Calu3 (cell line): Measurements from ENCODE around the gene PVALEF. TPM values are rescaled to one million over a fixed set of nuclear protein-coding genes. Genes with fewer than 3 reads are reported as not detected.

ENCODE experiments used
- BruUV-seq: library from RNA; stranded (reverse); fragments of 400-500 nt; replicated peaks from 2 replicates; lab custom pipeline; 2021; lab: Mats Ljungman, UMichigan
- CTCF ChIA-PET: fragments of 300-600 bp; sonication (Branson Sonifier 250); formaldehyde crosslinking; loops from one replicate; lab custom pipeline; 2022; ENCODE audit warnings: antibody characterized with exemption; lab: Charles Lee
- DNase-seq: peaks from one replicate; pipeline ENCODE4 v3.0.0; 2022
- H3K27ac Mint-ChIP-seq: one replicate; pipeline ENCODE4 v1.8.0; 2022; ENCODE audit warnings: mixed read lengths; ENCODE audit not compliant: unreplicated experiment
- H3K27me3 Mint-ChIP-seq: one replicate; pipeline ENCODE4 v1.8.0; 2022; ENCODE audit warnings: mixed read lengths; ENCODE audit not compliant: unreplicated experiment
- H3K36me3 Mint-ChIP-seq: one replicate; pipeline ENCODE4 v1.8.0; 2022; ENCODE audit warnings: mild to moderate bottlenecking, moderate library complexity, mixed read lengths; ENCODE audit not compliant: insufficient read depth, unreplicated experiment
- H3K4me1 Mint-ChIP-seq: one replicate; pipeline ENCODE4 v1.8.0; 2022; ENCODE audit warnings: mild to moderate bottlenecking, low read depth, mixed read lengths; ENCODE audit not compliant: unreplicated experiment
- H3K4me3 Mint-ChIP-seq: one replicate; pipeline ENCODE4 v1.8.0; 2022; ENCODE audit warnings: mild to moderate bottlenecking, low read depth, moderate library complexity, mixed read lengths; ENCODE audit not compliant: unreplicated experiment
- H3K9me3 Mint-ChIP-seq: one replicate; pipeline ENCODE4 v1.8.0; 2022; ENCODE audit warnings: low read depth, mixed read lengths; ENCODE audit not compliant: unreplicated experiment
- CTCF ChIP-seq: fragments of 200-600 bp; IDR thresholded peaks from one replicate; pipeline ENCODE4 v1.8.0; 2022; ENCODE audit warnings: antibody characterized with exemption; ENCODE audit not compliant: unreplicated experiment
- intact Hi-C: fragments of 100-400 bp; cut with micrococcal nuclease; formaldehyde crosslinking; loops from one replicate; pipeline ENCODE4 v1.10.0; 2022; ENCODE audit not compliant: unreplicated experiment
- total RNA-seq: library from RNA; stranded (reverse); gene quantifications from 2 replicates; pipeline ENCODE4 v1.2.3, GENCODE V29; 2022

The PVALEF gene
- total RNA-seq, 1 experiment from 2014 or later = not detected

- Mint-ChIP-seq H3K27me3 (peaks cover 35% of the 10 kb centered on the region), H3K4me3 (no peak overlapping the region), H3K9me3 (no peaks in the 10 kb centered on the region), H3K36me3 (peaks cover 24% of the 10 kb centered on the region), H3K4me1 (no peaks in the 10 kb centered on the region), H3K27ac (no peak overlapping the region)
- intact Hi-C loops = no loop called here
- CTCF ChIA-PET = interaction anchor here (1.2 kb wide), 1 partner anchor 14 kb away, joined by 4 read pairs; no protein-coding TSS in a partner anchor
- DNase-seq = no peak
- TF ChIP-seq CTCF = no peak
- BruUV-seq = no TSS peak
Measured at GRCh38 chr17:81187120-81187519, 21.8 kb downstream of the PVALEF start.

DNA sequence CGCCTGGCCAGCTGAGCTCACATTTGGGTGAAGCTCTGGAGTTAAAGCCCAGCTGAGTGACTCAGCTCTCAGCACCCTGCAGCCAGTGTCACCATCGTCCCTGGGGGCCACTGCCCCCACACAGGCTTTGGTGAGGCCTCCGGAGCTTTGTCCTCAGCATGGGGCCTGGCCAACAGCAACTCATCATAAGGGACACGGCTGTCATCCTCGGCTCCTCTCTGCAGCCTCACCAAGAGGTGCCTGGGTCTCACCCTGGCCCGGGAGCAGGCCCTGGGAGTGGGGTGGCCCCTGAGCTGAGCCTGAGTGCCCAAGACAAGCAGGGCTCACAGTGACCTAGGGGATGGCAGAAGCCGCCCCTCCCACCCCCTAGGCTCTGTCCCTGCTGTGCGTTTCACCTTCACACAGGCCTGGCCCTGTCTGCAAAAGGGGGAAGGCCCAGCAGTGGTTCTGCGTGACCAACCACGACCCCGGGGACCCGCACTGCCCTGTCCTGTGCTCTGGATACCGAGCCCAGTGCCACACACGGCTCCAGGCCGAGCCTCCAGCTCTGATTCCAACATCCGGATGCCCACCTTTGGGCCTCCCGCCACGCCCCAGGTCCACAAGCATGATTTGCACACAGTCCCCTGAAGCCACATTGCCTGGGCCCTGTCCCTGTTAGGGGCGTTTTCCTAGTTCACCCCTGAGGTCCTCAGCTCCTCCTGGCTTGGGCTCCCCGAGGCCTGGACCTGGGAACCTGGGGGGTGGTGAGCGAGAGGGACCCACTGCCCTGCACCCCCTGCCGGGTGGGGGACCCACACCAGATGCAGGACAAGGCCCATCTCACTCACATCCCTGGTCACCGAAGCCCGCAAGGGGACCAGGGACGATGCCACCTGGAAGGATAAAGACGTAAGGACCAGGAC lies 22.5 kb downstream of the PVALEF start:
- intact Hi-C loops = no loop called here
- no peaks in the 10 kb centered on the region for H3K9me3 Mint-ChIP-seq
- H3K27me3 Mint-ChIP-seq = peaks cover 30% of the 10 kb centered on the region
- H3K27ac Mint-ChIP-seq = no peak overlapping the region
- no peaks in the 10 kb centered on the region for H3K4me1 Mint-ChIP-seq
- DNase-seq = no peak
- CTCF ChIA-PET = interaction anchor here (1.2 kb wide), 1 partner anchor 13 kb away, joined by 4 read pairs; no protein-coding TSS in a partner anchor
- H3K4me3 Mint-ChIP-seq = no peak overlapping the region
- BruUV-seq = no TSS peak
- H3K36me3 Mint-ChIP-seq = peaks cover 24% of the 10 kb centered on the region
- TF ChIP-seq CTCF = no peak

DNA sequence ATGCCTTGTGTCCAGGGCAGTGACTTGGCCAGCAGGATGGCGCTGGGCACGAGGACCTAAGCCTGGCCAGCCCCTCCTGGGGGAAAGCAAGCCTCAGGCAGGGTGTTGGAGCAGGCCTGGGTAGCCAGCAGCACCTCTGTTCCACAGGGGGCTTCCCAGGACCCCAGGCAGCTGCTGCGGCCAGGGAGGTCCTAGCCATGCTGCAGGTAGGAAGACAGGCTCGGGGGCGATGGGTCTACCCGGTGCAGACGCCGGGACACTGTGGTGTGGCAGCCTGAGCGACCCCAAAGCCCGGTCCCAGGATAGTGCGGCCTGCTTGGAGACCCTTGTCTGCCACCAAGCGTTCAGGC lies 23.2 kb downstream of the PVALEF start:
- Mint-ChIP-seq H3K4me1 (no peaks in the 10 kb centered on the region), H3K27ac (no peak overlapping the region), H3K27me3 (peaks cover 23% of the 10 kb centered on the region), H3K9me3 (no peaks in the 10 kb centered on the region), H3K4me3 (no peak overlapping the region), H3K36me3 (peaks cover 22% of the 10 kb centered on the region)
- intact Hi-C loops = no loop called here
- no TSS peak for BruUV-seq
- DNase-seq = no peak
- no peak for TF ChIP-seq CTCF
- CTCF ChIA-PET = no interaction called here

- H3K4me1 Mint-ChIP-seq = no peaks in the 10 kb centered on the region
- peaks cover 18% of the 10 kb centered on the region for H3K27me3 Mint-ChIP-seq
- no peak overlapping the region for H3K4me3 Mint-ChIP-seq
- intact Hi-C loops = no loop called here
- H3K9me3 Mint-ChIP-seq = no peaks in the 10 kb centered on the region
- no peak for DNase-seq
- peaks cover 16% of the 10 kb centered on the region for H3K36me3 Mint-ChIP-seq
- H3K27ac Mint-ChIP-seq = no peak overlapping the region
- TF ChIP-seq CTCF = no peak
- CTCF ChIA-PET = interaction anchor here (1.2 kb wide), 1 partner anchor 34 kb away, joined by 3 read pairs; the partner anchor contains the start of gene CEP131
- BruUV-seq = no TSS peak
Measured at GRCh38 chr17:81189016-81189415, 23.7 kb downstream of the PVALEF start.
